NB4 (cell line): ENCODE data around the gene NOX3.

ENCODE experiments used
- CTCF ChIP-seq: IDR thresholded peaks from one replicate; pipeline ENCODE4 v1.5.1; 2012; ENCODE audit warnings: low read depth, low read length
- MYC ChIP-seq: IDR thresholded peaks from 2 replicates; pipeline ENCODE4 v1.6.1; 2011; ENCODE audit warnings: low read depth, low read length

GRCh38 chr6:155351273-155352129 is 104.1 kb downstream of the NOX3 start:
- TF ChIP-seq MYC, result no peak
- no peak for TF ChIP-seq CTCF
